HG02642 (cell line): ENCODE measurements around the gene B4GALNT2.
"Not testable (repeated sequence)": the region's sequence is repeated elsewhere in the genome, so short reads cannot be mapped to it uniquely, and the experiment has no call there.

ENCODE experiments used
- ATAC-seq: cut with Tn5 transposase; IDR thresholded peaks from one replicate; pipeline ENCODE4 v1.9.1; 2021; ENCODE audit warnings: mild to moderate bottlenecking; ENCODE audit not compliant: unreplicated experiment, poor library complexity

B4GALNT2 gene

GRCh38 chr17:49117587-49118230 is 14.9 kb upstream of the B4GALNT2 start:
- no peak for ATAC-seq

- ATAC-seq: no peak
Measured at GRCh38 chr17:49120166-49120565, 12.4 kb upstream of the B4GALNT2 start.

GRCh38 chr17:49121696-49122292 is 10.8 kb upstream of the B4GALNT2 start:
- no peak for ATAC-seq

- ATAC-seq: no peak
Measured at GRCh38 chr17:49122566-49122965, 10.0 kb upstream of the B4GALNT2 start.

GRCh38 chr17:49123061-49123460 is 9.5 kb upstream of the B4GALNT2 start:
- ATAC-seq: no peak

GRCh38 chr17:49125449-49125848 is 7.1 kb upstream of the B4GALNT2 start:
- no peak for ATAC-seq

- ATAC-seq: not testable (repeated sequence)
Measured at GRCh38 chr17:49126183-49126859, 6.2 kb upstream of the B4GALNT2 start.

- ATAC-seq: not testable (repeated sequence)
Measured at GRCh38 chr17:49129359-49129950, 3.1 kb upstream of the B4GALNT2 start.

- no peak for ATAC-seq
Measured at GRCh38 chr17:49130891-49131290, 1.7 kb upstream of the B4GALNT2 start.

GRCh38 chr17:49132317-49132698 is 261 bp upstream of the B4GALNT2 start:
- ATAC-seq: no peak

GRCh38 chr17:49136335-49136734 is 3.8 kb downstream of the B4GALNT2 start:
- ATAC-seq: no peak

GRCh38 chr17:49145654-49146053 is 13.1 kb downstream of the B4GALNT2 start:
- ATAC-seq: not testable (repeated sequence)

GRCh38 chr17:49146620-49147306 is 14.2 kb downstream of the B4GALNT2 start:
- no peak for ATAC-seq

GRCh38 chr17:49148171-49148570 is 15.6 kb downstream of the B4GALNT2 start:
- no peak for ATAC-seq

GRCh38 chr17:49151996-49152395 is 19.4 kb downstream of the B4GALNT2 start:
- no peak for ATAC-seq

- no peak for ATAC-seq
Measured at GRCh38 chr17:49156256-49156655, 23.7 kb downstream of the B4GALNT2 start.

GRCh38 chr17:49157784-49158183 is 25.2 kb downstream of the B4GALNT2 start:
- ATAC-seq: no peak

GRCh38 chr17:49162866-49163265 is 30.3 kb downstream of the B4GALNT2 start:
- ATAC-seq: no peak

GRCh38 chr17:49165143-49165542 is 32.6 kb downstream of the B4GALNT2 start:
- ATAC-seq: no peak

GRCh38 chr17:49168706-49169105 is 36.1 kb downstream of the B4GALNT2 start:
- no peak for ATAC-seq

- no peak for ATAC-seq
Measured at GRCh38 chr17:49170216-49170615, 37.6 kb downstream of the B4GALNT2 start.
